GM23248 (cell line): ENCODE data around the gene ACSL4. TPM values are rescaled to one million over a fixed set of nuclear protein-coding genes. Genes with fewer than 3 reads are reported as not detected.
A peak's percentile ranks its signal among the peaks of the same experiment; 100 is the strongest.

Experiments
- DNase-seq: peaks from one replicate; pipeline ENCODE4 v3.0.0-alpha.2; 2015
- H2AFZ ChIP-seq: fragments of 200-600 bp; sonication (generic); 2 replicates; pipeline ENCODE4 v1.6.1; 2016; ENCODE audit warnings: antibody characterized with exemption
- H3F3A ChIP-seq: fragments of 200-600 bp; sonication (generic); 2 replicates; pipeline ENCODE4 v1.6.1; 2016; ENCODE audit warnings: mild to moderate bottlenecking, antibody characterized with exemption, mixed run types; ENCODE audit not compliant: insufficient read depth
- H3K27ac ChIP-seq: fragments of 200-600 bp; sonication (generic); 2 replicates; pipeline ENCODE4 v1.5.1; 2016; ENCODE audit warnings: mild to moderate bottlenecking
- H3K27me3 ChIP-seq: fragments of 200-600 bp; sonication (generic); replicated peaks from 2 replicates; pipeline ENCODE4 v1.6.1; 2016; ENCODE audit warnings: mild to moderate bottlenecking; ENCODE audit not compliant: insufficient read depth
- H3K36me3 ChIP-seq: fragments of 200-600 bp; sonication (generic); 2 replicates; pipeline ENCODE4 v1.6.1; 2016; ENCODE audit warnings: low read depth, mild to moderate bottlenecking
- H3K4me1 ChIP-seq: fragments of 200-600 bp; sonication (generic); 2 replicates; pipeline ENCODE4 v1.6.1; 2016; ENCODE audit warnings: mild to moderate bottlenecking; ENCODE audit not compliant: insufficient read depth
- H3K4me2 ChIP-seq: fragments of 200-600 bp; sonication (generic); one replicate; pipeline ENCODE4 v1.6.1; 2016; ENCODE audit warnings: mild to moderate bottlenecking; ENCODE audit not compliant: unreplicated experiment
- H3K4me3 ChIP-seq: fragments of 200-600 bp; sonication (generic); 2 replicates; pipeline ENCODE4 v1.5.1; 2016; ENCODE audit warnings: mild to moderate bottlenecking
- H3K79me2 ChIP-seq: fragments of 200-600 bp; sonication (generic); 2 replicates; pipeline ENCODE4 v1.6.1; 2016; ENCODE audit warnings: mild to moderate bottlenecking; ENCODE audit not compliant: insufficient read depth
- H3K9ac ChIP-seq: fragments of 200-600 bp; sonication (generic); 2 replicates; pipeline ENCODE4 v1.6.1; 2016; ENCODE audit warnings: mild to moderate bottlenecking
- H3K9me2 ChIP-seq: fragments of 200-600 bp; sonication (generic); 2 replicates; pipeline ENCODE4 v1.6.1; 2016; ENCODE audit warnings: mixed run types, mild to moderate bottlenecking, moderate library complexity; ENCODE audit not compliant: insufficient read depth
- H3K9me3 ChIP-seq: fragments of 200-600 bp; sonication (generic); one replicate; pipeline ENCODE4 v1.6.1; 2017; ENCODE audit warnings: low read depth
- H4K20me1 ChIP-seq: fragments of 200-600 bp; sonication (generic); 2 replicates; pipeline ENCODE4 v1.6.0; 2016; ENCODE audit not compliant: insufficient read depth
- EZH2 ChIP-seq: fragments of 200-600 bp; sonication (generic); IDR thresholded peaks from 2 replicates; pipeline ENCODE4 v1.6.1; 2018; ENCODE audit warnings: antibody characterized with exemption, mild to moderate bottlenecking; ENCODE audit not compliant: insufficient read depth, poor library complexity, severe bottlenecking
- EZH2phosphoT487 ChIP-seq: fragments of 200-600 bp; sonication (generic); IDR thresholded peaks from 2 replicates; pipeline ENCODE4 v1.6.1; 2018; ENCODE audit warnings: antibody characterized with exemption, moderate library complexity, mild to moderate bottlenecking, low read depth; ENCODE audit not compliant: insufficient read depth
- WGBS, 2 experiments: methylation state at CpG; one replicate each; pipeline ENCODE4 v1.1.6; 2015 to 2017; ENCODE audit warnings: low lambda C conversion rate in 2 of 2, low coverage in 1 of 2; ENCODE audit errors: missing lambda C conversion rate in 2 of 2; 5-methylcytosine and 5-hydroxymethylcytosine counted together
- in situ Hi-C: fragments of 300-500 bp; cut with MboI; formaldehyde crosslinking; loops from 2 replicates; pipeline ENCODE4 v1.15.0; 2020
- polyA plus RNA-seq: library from polyadenylated mRNA; unstranded; fragments of >200 nt; fragmentation: Nextera tagmentation; extraction: Ambion mirVana; gene quantifications from 2 replicates; pipeline ENCODE4 v1.2.1, GENCODE V29; 2016
- total RNA-seq: library from RNA; depleted of rRNA; stranded (reverse); fragments of >200 nt; shearing (Covaris generic); gene quantifications from 2 replicates; pipeline ENCODE4 v1.2.3, GENCODE V29; 2014

The ACSL4 gene
- total and polyA plus RNA-seq, 2 experiments from 2014 or later, result 33.2 to 81.7 TPM

DNA sequence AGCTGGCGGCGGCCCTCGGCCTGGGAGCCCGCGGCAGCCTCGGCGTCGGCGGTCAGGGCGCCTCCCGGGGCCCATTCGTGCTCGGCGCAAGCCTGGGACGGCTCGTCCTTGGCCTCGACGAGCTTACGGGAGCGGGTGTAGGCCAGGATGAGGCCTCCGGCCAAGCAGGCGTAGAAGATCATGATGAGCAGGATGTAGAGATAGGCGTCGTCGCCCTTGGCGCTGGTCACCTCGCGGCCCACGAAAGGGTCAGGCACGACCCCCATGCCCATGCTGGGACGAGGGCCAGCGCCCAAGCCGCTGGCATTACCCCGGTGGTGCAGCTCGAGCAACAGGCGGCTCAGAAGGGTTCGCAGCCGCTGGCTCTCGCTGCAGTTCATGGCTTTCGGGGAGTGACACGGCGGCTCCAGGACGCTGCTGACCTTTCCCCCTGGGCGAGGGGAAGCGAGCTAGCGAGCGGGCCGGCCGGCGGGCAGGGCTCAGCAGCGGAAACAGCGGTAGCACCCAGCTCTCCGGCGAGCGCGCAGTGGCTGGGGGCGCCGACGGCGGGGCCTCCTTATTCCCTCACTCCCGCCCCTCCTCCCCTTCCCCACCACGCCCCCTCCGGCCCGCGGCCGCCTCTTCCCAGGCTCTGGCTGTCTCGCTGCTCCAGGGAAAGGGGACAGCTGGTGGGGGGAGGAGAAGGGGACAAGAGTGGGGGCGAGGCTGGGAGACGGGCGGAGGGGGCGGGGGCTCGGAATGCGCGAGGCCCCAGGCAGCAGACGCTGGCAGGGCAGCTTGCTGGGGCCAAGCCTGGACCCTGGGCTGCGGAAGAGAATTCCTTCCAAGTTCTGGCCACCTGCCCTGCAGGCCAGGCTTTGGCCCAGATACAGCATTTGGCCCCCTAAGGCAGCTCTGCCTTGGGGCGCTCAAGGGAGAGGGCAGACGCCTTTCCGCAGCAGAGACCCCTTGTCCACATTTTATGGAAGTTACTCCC is 108.1 kb downstream of the ACSL4 start, which contains the start of gene KCNE5:
Gene KCNE5, minus strand, starts transcription at position 532 of the 976 bp plus-strand sequence. Its CDS starts 152 bp downstream, at position 380.
- H3K9ac ChIP-seq, result no peak within 1 kb of the TSS
- H3F3A ChIP-seq, result no peaks in the 10 kb centered on the region
- TF ChIP-seq EZH2phosphoT487, result no peak
- no peak for TF ChIP-seq EZH2
- H3K36me3 ChIP-seq, result no peaks in the 10 kb centered on the region
- H3K9me2 ChIP-seq, result no peaks in the 10 kb centered on the region
- no peaks in the 10 kb centered on the region for H3K4me1 ChIP-seq
- no peaks in the 10 kb centered on the region for H3K9me3 ChIP-seq
- H3K79me2 ChIP-seq, result no peaks in the 10 kb centered on the region
- in situ Hi-C loops, result no loop called here
- no peaks in the 10 kb centered on the region for H4K20me1 ChIP-seq
- no peaks in the 10 kb centered on the region for H3K27me3 ChIP-seq
- H3K27ac ChIP-seq, result no peak within 1 kb of the TSS
- peak; percentile 5 for DNase-seq
- WGBS, 2 experiments, result 26 to 59% methylated on average over 21 to 31 of the region's 79 CpGs
- no peak within 1 kb of the TSS for H3K4me3 ChIP-seq
- H3K4me2 ChIP-seq, result no peak within 1 kb of the TSS
- no peak within 1 kb of the TSS for H2AFZ ChIP-seq

DNA sequence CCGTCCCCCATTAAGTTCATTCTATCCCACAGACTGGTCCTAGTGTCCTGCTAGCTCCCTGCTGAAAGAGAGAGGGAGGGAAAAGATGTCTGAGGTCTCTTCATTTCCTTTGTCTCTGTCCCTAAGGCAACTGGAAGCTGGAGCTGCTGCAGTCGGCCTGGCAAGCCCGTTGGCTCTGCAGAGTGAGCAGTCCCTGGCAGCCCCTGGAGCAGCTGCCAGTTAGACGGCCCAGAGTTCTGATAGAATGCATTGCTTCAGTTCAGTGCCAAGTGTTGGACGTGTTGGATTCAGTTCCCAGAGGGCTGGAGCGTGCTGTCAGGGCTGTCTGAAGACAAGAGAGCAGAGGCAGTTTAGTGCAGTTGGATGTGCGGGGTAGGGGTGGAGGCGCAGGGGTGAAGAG is 109.1 kb downstream of the ACSL4 start:
- no peak for TF ChIP-seq EZH2phosphoT487
- no peak for TF ChIP-seq EZH2
- H2AFZ ChIP-seq, result no peak overlapping the region
- no peaks in the 10 kb centered on the region for H3K9me3 ChIP-seq
- no peak overlapping the region for H3K9ac ChIP-seq
- H3K27me3 ChIP-seq, result no peaks in the 10 kb centered on the region
- no peaks in the 10 kb centered on the region for H3K4me1 ChIP-seq
- in situ Hi-C loops, result no loop called here
- H3K27ac ChIP-seq, result no peak overlapping the region
- H3K79me2 ChIP-seq, result no peaks in the 10 kb centered on the region
- no peaks in the 10 kb centered on the region for H3F3A ChIP-seq
- DNase-seq, result no peak
- no peaks in the 10 kb centered on the region for H3K36me3 ChIP-seq
- no peak overlapping the region for H3K4me2 ChIP-seq
- no peaks in the 10 kb centered on the region for H4K20me1 ChIP-seq
- WGBS, 2 experiments, result 62 to 66% methylated on average over 6 to 8 of the region's 8 CpGs
- no peak overlapping the region for H3K4me3 ChIP-seq
- no peaks in the 10 kb centered on the region for H3K9me2 ChIP-seq

DNA sequence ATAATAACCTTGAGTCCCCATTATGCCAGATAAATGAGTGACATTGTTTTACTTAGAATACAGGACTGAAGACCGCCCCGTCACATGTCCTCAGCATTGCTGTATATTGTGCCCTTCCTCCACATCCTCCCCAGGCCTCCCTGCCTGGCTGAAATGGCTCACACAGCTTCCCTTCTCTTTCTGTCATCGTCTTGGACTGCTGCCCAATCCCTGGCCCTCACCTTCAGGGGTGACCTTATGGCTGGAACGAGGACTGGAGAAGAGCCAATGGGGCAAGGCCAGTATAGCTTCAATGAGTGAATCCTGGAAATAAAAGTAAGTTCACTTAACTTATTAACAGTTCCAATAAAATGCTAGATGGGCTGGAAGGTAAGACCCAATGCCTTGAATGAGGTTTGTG is 110.8 kb downstream of the ACSL4 start:
- Histone ChIP-seq H3K27me3 (no peaks in the 10 kb centered on the region), H3K9ac (no peak overlapping the region), H4K20me1 (no peaks in the 10 kb centered on the region), H3K4me1 (no peaks in the 10 kb centered on the region), H3K4me2 (no peak overlapping the region), H3F3A (no peaks in the 10 kb centered on the region), H3K9me2 (no peaks in the 10 kb centered on the region), H2AFZ (no peak overlapping the region), H3K36me3 (no peaks in the 10 kb centered on the region), H3K9me3 (no peaks in the 10 kb centered on the region), H3K79me2 (no peaks in the 10 kb centered on the region), H3K27ac (no peak overlapping the region), H3K4me3 (no peak overlapping the region)
- DNase-seq, result no peak
- no peak for TF ChIP-seq EZH2phosphoT487
- TF ChIP-seq EZH2, result no peak
- WGBS, 2 experiments, result 89 to 97% methylated on average over 2 to 4 of the region's 4 CpGs
- in situ Hi-C loops, result no loop called here

DNA sequence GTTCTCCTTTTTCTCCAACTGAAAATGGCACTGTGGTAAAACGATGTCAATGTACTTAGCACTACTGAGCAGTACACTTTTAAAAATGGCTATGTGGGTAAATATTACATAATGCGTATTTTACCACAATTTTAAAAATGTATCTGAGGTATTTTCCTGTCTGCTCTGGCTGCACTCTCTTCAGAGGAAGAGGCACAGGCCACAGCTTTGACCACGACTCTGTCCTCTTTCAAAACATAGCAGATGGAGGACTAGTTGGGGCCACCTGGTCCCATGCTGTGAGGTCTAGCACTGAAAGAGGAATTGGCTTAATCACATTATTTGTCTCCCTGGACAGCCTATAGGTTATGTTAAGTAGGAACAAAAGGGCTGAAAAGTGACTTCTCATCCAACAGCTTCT is 113.3 kb downstream of the ACSL4 start:
- H3K9ac ChIP-seq, result no peak overlapping the region

More for the DNA sequence above, 113.3 kb downstream of the ACSL4 start:
- in situ Hi-C loops, result no loop called here
- Histone ChIP-seq H4K20me1 (no peaks in the 10 kb centered on the region), H3K9me3 (no peaks in the 10 kb centered on the region), H3K79me2 (no peaks in the 10 kb centered on the region), H3K36me3 (no peaks in the 10 kb centered on the region), H3K4me2 (no peak overlapping the region), H3K27me3 (no peaks in the 10 kb centered on the region), H2AFZ (no peak overlapping the region), H3K9me2 (no peaks in the 10 kb centered on the region), H3K4me3 (no peak overlapping the region), H3F3A (no peaks in the 10 kb centered on the region), H3K27ac (no peak overlapping the region), H3K4me1 (no peaks in the 10 kb centered on the region)
- TF ChIP-seq EZH2, result no peak
- no peak for TF ChIP-seq EZH2phosphoT487
- 93 to 97% methylated on average over 3 of the region's 3 CpGs for whole genome bisulfite sequencing, 2 experiments
- DNase-seq, result no peak
